Measurements from ENCODE around the gene ZFP90.
"Not testable (repeated sequence)": the region's sequence is repeated elsewhere in the genome, so short reads cannot be mapped to it uniquely, and the experiment has no call there.

Gene ZFP90

GRCh38 chr16:68519225-68519745 lies 19.8 kb upstream of the ZFP90 start:
- DNase-seq (ENCODE audit: low read depth), result no peak

GRCh38 chr16:68520649-68521086 lies 18.4 kb upstream of the ZFP90 start:
- DNase-seq (ENCODE audit: low read depth), result peak; percentile 66

DNA sequence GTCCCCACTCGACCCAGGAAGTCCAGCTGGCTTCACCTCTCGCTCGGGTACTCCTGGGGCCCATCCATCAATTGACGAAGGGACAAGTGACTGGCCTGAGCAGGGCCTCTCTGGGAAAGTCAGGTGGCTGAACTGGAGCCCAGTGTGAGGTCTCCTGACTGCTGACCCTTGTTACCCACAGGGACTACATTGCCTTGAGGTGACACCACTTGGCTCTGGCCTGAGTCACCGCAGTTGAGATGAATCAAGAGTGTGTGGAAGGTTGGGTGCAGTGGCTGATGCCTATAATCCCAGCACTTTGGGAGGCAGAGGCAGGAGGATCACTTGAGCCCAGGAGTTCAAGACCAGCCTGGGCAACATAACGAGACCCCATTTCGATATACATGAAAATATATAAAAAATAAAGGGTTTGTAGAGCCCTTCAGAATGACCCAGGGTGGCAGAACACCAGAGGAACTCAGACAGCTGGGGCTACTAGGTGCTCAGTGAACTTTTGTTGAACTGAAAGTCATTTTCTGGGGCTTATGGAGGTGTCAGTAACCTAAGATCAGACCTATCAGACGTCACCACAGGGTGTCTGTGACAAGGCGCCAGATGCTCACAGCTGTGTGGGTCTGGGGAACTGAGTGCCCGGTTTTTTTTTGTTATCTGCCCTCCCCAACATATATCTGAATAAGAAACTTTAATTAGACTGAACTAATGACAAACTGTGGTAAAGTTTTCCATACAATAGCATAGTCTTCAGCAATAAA lies 14.8 kb upstream of the ZFP90 start:
- DNase-seq (ENCODE audit: low read depth), result no peak

DNA sequence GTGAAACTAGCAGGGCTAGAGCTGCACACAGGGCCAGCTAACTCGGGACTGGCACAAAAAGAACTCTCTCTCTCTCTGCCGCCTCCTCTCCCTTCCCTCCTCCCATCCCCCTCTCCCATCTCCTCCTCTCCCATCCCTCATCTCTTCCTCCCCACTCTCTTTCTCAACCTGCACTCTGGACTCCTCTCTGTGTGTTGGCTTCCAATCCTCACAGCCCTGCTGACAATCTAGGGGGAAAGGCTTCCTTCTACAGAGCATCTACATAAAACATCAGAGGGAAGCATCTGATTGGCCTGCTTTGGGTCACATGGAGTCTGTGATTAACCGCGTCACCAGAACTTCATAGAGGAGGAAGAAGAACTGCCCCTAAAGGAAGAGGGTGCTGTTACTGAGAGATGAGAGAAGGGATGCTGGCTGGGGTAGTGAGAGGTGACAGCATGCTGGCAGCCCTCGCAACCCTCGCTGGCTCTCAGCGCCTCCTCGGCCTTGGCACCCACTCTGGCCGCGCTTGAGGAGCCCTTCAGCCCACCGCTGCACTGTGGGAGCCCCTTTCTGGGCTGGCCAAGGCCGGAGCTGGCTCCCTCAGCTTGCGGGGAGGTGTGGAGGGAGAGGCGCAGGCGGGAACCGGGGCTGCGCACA lies 12.8 kb upstream of the ZFP90 start:
- no peak for DNase-seq (ENCODE audit: low read depth)

GRCh38 chr16:68526782-68527145 lies 12.3 kb upstream of the ZFP90 start:
- no peak for DNase-seq (ENCODE audit: low read depth)

- no peak for DNase-seq (ENCODE audit: low read depth)
These were observed 10.9 kb upstream of the ZFP90 start for GRCh38 chr16:68528233-68528632.

DNA sequence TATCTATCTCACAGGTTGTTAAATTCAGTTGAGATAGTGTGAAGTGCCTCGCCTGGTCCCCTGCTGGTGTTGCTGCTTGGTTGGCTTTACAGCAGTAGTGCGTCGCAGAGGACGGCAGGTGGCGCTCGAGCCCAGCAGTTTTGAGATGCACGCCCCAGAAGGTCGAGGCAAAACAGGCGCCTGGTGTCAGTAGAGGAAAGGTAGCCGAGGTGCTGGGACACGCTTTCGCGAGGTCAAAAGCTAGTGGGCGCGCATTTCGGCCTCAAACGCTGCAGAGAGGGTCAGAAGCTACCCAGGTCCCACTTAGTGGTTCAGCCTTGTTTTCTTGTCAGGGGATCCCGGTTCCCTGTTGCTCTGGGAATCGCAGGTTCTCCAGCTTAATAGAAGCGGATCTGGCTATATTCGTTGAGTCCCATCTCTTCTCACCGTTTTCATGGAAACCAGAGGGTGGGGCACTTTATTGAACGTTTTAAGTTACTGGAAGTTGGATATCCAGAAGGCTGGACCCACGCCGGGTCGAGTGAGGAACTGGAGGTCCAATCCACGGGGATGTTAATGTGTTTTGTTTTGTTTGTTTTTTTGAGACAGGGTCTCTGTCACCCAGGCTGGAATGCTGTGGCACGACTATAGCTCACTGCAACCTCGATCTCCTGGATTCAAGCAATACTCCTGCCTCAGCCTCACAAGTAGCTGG lies 10.3 kb upstream of the ZFP90 start:
- peak; percentile 68 for DNase-seq (ENCODE audit: low read depth)

DNA sequence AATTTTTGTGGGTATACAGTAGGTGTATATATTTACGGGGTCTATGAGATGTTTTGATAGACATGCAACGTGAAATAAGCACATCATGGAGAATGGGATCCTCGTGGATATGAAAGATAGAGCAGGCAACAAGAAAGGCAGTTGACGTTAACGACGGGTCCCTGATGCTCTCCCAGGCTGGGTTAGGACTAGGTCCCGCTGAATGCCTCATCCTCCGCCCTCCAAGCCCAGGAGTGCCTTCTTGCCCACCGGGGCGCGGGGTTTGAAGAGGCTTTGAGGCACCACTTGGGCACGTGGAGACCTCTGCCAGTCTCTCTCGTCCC lies 9.5 kb upstream of the ZFP90 start:
- no peak for DNase-seq (ENCODE audit: low read depth)

DNA sequence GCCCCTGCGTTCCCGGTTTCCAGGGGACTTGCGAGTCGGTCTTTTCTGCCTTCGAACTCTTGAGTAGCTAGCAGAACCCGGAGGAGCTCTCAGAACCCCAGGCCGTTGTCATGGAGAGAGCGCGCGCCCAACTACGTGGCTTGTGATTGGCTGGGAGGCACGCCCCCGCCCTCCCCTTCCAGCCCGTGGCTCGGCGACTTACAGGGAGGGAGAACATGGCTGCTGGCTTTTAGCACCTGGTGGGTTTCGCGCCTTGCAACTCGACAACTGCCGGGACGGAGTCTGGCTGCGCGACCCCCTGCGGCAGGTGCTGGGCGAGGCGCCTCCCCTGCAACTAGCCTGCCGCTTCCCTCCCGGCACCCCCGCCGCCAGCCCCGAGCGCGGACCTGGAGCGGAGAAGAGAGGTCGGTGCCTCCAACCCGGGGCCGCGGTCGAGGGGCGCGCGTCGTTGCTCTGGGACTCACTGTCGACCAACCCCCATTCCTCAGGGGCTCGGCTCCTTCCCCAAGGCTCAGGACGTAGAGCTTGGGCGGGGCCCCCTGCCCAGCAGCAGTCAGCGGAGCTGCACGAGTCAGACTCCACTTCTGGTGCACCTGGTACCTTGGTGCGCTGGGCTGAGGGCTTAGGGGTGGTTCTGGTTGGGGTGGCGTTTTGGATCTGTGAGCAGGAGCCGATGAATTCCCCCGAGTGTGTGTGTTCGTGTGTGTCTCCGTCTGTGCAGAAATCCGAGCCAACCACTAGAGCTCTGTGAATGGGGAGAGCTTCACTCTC lies 9.0 kb upstream of the ZFP90 start:
- peak; percentile 74 for DNase-seq (ENCODE audit: low read depth)

DNA sequence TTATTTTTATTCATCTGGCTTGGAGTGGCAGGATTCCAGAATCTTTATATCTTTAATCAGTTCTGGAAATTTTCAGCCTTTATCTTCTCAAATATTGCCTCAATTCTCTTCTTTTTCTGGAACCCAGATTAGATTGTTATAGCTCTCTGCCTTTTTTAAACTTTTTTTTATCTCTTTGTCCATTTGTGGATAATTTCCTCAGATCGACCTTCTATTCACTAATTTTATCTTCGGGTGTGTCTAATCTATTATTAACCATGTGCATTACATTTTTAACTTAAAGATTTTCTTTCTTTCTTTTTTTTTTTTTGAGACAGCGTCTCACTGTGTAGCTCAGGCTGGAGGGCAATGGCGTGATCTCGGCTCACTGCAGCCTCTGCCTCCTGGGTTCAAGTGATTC lies 5.2 kb upstream of the ZFP90 start:
- DNase-seq (ENCODE audit: low read depth), result no peak

DNA sequence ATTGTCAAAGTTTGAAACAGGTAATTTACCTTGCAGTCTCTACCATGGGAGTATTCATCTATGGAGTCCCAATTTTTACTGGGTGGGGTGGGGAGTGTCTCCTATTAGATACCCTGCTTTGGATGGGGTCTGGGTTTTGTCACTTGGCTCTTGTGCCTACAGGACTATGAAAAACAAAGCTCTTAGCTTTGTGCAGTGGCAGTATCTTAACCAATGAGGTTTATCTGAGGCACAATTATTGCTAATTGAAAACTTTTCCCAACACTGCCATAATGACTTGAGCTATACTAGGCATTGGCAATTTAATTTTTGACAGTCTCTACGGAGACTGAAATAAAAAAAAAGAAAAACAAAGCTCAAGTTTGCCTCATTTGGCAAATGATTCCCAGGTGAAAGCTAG lies 3.8 kb upstream of the ZFP90 start:
- DNase-seq (ENCODE audit: low read depth), result no peak

DNA sequence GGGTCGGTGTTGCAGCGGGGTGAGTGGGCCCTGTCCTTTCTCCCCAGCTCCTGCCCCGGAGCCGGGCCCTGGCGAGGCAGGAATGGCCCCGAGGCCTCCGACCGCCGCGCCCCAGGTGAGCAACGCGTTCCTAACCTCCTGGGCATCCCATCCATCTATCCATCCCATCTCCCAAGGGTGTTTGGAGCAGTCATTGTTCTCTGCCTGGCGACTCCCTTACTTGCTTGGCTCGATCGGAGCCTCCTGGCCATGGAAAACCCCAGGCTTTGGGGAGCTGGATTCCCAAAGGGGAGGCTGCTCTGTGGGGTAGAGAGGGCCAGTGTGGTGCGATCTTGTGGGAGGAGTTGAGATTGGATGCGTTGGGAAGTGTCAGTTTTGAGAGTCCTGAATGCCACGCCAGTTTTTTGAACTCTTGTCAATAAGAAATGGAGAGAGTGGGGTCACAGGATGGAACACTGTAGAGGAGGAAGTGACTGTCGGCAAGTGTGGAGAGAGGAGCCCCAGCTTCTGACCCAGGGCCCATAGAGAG lies 684 bp downstream of the ZFP90 start:
- DNase-seq (ENCODE audit: low read depth), result no peak

DNA sequence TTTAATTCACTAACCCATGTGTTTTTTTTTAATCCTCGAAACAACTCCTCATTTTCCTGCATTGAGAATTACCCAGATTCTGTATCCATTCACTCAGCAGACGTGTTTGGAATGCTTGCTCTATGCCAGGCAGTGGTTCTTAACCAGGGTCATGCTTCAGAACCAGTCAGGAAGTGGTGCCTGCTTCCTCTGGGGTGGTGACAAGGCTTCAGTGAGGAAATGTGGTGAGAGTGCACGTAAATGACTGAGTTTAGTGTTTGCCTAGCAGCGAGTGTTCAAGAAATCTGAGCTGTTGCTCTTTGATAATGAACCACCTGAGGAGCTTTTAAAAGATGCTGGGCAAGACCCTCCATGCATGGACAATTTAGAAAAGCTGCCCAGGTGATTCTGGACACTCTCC lies 9.9 kb downstream of the ZFP90 start:
- no peak for DNase-seq (ENCODE audit: low read depth)

DNA sequence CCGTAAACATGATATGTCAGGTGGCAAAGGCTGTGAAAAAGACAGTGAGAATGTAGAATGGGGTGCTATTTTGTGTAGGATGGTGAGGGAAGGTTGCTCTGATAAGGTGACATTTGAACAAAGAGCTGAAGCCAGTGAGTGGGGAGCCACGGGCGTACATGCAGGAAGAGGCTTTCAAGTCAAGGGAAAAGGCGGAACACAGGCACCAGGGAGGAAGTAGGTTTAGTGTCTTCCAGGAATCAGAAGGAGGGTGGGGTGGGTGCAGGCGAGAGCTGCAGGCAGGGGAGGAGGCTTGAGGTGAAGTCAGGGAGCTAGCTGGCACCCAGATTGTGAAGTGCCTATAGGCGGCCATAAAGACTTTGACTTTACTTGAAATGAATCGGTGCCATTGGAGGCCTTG lies 14.1 kb downstream of the ZFP90 start:
- DNase-seq (ENCODE audit: low read depth), result no peak

DNA sequence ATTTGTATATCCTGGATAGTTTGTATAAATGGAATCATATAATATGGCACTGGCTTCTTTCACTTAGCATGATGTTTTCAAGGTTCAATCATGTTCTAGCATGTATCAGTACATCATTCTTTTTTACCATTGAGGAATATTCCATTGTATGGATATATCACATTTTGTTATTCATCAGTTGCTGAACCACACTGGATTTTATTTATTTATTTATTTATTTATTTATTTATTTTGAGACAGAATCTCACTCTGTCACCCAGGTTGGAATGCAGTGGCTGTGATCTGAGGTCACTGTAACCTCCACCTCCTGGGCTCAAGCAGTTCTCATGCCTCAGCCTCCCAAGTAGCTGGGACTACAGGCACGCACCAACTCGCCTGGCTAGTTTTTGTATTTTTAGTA lies 21.2 kb downstream of the ZFP90 start:
- DNase-seq (ENCODE audit: low read depth), result not testable (repeated sequence)

GRCh38 chr16:68563631-68564381 lies 24.7 kb downstream of the ZFP90 start:
- DNase-seq (ENCODE audit: low read depth), result no peak

GRCh38 chr16:68564382-68564985 lies 25.4 kb downstream of the ZFP90 start:
- no peak for DNase-seq (ENCODE audit: low read depth)

DNA sequence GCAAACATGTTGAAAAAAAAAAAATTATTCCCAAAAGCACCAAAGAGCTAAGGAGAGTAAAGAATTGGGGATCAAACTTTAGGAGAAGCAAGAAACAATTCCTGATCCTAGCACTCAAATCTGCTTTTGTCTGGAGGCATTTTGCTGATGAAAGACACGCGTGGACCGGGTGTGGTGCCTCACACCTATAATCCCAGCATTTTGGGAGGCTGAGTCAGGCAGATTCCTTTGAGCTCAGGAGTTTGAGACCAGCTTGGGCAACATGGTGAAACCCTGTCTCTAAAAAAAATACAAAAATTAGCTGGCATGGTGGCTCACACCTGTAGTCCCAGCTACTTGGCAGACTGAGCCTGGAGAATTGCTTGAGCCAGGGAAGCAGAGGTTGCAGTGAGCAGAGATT lies 35.4 kb downstream of the ZFP90 start:
- no peak for DNase-seq (ENCODE audit: low read depth)

- no peak for DNase-seq (ENCODE audit: low read depth)
These were observed 36.0 kb downstream of the ZFP90 start for GRCh38 chr16:68575082-68575481.

DNA sequence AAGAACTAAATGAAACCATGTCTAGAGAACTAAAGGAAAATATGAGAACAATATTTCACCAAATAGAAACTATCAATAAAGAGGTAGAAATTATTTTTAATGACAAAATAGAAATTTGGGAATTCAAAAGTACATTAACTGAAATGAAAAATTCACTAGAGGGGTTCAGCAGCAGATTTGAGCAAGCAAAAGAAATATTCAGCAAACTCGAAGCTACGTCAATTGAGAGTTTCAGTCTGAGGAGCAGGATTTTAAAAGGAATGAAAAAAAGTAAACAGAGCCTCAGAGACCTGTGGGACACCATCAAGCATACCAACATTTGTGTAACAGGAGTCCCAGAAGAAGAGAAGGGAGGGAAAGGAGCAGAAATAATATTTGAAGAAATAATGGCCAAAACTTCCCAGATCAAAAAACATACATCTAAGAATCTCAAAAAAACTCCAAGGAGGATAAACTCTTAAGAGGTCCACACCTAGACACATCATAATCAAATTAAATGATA lies 38.3 kb downstream of the ZFP90 start:
- no peak for DNase-seq (ENCODE audit: low read depth)

All from T-helper 22 cell (primary cell).